ENCODE data around the gene SLC25A21.

DNA sequence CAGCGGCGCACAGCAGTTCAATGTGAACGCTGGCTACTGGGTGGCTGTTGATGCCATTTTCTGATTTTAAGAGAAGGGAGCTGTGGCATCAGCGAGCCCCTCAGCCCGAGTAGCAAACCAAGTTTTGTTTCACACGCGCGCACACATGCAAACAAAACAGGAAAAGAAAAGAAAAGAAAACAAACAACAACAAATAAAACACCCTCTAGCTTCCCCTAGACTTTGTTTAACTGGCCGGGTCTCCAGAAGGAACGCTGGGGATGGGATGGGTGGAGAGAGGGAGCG lies 510.2 kb downstream of the SLC25A21 start:
- TF ChIP-seq, protein P1, sequence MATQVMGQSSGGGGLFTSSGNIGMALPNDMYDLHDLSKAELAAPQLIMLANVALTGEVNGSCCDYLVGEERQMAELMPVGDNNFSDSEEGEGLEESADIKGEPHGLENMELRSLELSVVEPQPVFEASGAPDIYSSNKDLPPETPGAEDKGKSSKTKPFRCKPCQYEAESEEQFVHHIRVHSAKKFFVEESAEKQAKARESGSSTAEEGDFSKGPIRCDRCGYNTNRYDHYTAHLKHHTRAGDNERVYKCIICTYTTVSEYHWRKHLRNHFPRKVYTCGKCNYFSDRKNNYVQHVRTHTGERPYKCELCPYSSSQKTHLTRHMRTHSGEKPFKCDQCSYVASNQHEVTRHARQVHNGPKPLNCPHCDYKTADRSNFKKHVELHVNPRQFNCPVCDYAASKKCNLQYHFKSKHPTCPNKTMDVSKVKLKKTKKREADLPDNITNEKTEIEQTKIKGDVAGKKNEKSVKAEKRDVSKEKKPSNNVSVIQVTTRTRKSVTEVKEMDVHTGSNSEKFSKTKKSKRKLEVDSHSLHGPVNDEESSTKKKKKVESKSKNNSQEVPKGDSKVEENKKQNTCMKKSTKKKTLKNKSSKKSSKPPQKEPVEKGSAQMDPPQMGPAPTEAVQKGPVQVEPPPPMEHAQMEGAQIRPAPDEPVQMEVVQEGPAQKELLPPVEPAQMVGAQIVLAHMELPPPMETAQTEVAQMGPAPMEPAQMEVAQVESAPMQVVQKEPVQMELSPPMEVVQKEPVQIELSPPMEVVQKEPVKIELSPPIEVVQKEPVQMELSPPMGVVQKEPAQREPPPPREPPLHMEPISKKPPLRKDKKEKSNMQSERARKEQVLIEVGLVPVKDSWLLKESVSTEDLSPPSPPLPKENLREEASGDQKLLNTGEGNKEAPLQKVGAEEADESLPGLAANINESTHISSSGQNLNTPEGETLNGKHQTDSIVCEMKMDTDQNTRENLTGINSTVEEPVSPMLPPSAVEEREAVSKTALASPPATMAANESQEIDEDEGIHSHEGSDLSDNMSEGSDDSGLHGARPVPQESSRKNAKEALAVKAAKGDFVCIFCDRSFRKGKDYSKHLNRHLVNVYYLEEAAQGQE (IDR thresholded peaks at IDR 0.05; ENCODE audit: insufficient read depth in 1 of 2, low read depth in 2 of 2, low read length in 2 of 2), result no peak
- TF ChIP-seq TAF1 (IDR thresholded peaks at IDR 0.05; ENCODE audit: borderline replicate concordance, insufficient read depth, low read length), result no peak
- no peak for TF ChIP-seq SIN3A (IDR thresholded peaks at IDR 0.05; ENCODE audit: borderline replicate concordance, insufficient read depth, low read length)
- TF ChIP-seq POLR2AphosphoS5 (IDR thresholded peaks at IDR 0.05; ENCODE audit: low read depth, low read length), result no peak
- no peak for TF ChIP-seq FOXP2 (optimal IDR thresholded peaks at IDR 0.05; ENCODE audit: borderline replicate concordance, extremely low read depth, extremely low read length, insufficient read depth)
